IMR-90 (cell line): ENCODE results near the gene GRID1. TPM values are rescaled to one million over a fixed set of nuclear protein-coding genes. Genes with fewer than 3 reads are reported as not detected.

Experiments
- ATAC-seq: fragments of 200-7000 bp; cut with Tn5 transposase; 2 replicates; pipeline ENCODE4 v1.9.1; 2020; ENCODE audit warnings: low read depth, mild to moderate bottlenecking, moderate library complexity
- BruUV-seq: library from RNA; stranded (reverse); fragments of 400-500 nt; replicated peaks from 2 replicates; lab custom pipeline; 2021; lab: Mats Ljungman, UMichigan
- CTCF ChIA-PET: fragments of 300-600 bp; formaldehyde crosslinking; extraction: SDS; loops from one replicate; lab custom pipeline; 2021; ENCODE audit warnings: antibody characterized with exemption; lab: Yijun Ruan, JAX
- POLR2A ChIA-PET: fragments of 300-600 bp; sonication (Branson Sonifier 250); formaldehyde crosslinking; loops from one replicate; lab custom pipeline; 2022; ENCODE audit warnings: antibody characterized with exemption; ENCODE audit not compliant: unreplicated experiment; lab: Charles Lee
- DNase-seq: peaks from one replicate; pipeline ENCODE4 v3.0.0; 2013
- H2AFZ ChIP-seq: replicated peaks from 2 replicates; pipeline ENCODE3; 2013; ENCODE audit warnings: low read length, mild to moderate bottlenecking; ENCODE audit not compliant: poor library complexity
- H2AK5ac ChIP-seq: 2 replicates; pipeline ENCODE4 v1.6.1; 2013; ENCODE audit warnings: low read depth, low read length, inconsistent platforms
- H2AK9ac ChIP-seq: replicated peaks from 2 replicates; pipeline ENCODE3; 2013; ENCODE audit warnings: mild to moderate bottlenecking, low read depth, low read length, moderate library complexity; ENCODE audit not compliant: poor library complexity
- H2BK120ac ChIP-seq: 2 replicates; pipeline ENCODE4 v1.6.1; 2013; ENCODE audit warnings: low read depth, low read length, inconsistent platforms
- H2BK15ac ChIP-seq: 3 replicates; pipeline ENCODE4 v1.6.1; 2013; ENCODE audit warnings: low read depth, low read length, inconsistent platforms
- H2BK20ac ChIP-seq: 2 replicates; pipeline ENCODE4 v1.6.1; 2013; ENCODE audit warnings: low read depth, mild to moderate bottlenecking, inconsistent platforms, low read length, moderate library complexity
- H2BK5ac ChIP-seq: 2 replicates; pipeline ENCODE4 v1.6.1; 2013; ENCODE audit warnings: mild to moderate bottlenecking, low read depth, low read length, inconsistent platforms; ENCODE audit not compliant: poor library complexity, severe bottlenecking
- H3K14ac ChIP-seq: replicated peaks from 2 replicates; pipeline ENCODE4 v1.6.1; 2013; ENCODE audit warnings: low read depth, low read length, inconsistent platforms
- H3K18ac ChIP-seq: 2 replicates; pipeline ENCODE4 v1.6.1; 2013; ENCODE audit warnings: low read depth, low read length, control low read depth
- H3K23ac ChIP-seq: 2 replicates; pipeline ENCODE4 v1.6.1; 2013; ENCODE audit warnings: low read depth, low read length, inconsistent platforms
- H3K27ac ChIP-seq: 2 replicates; pipeline ENCODE4 v1.5.1; 2013; ENCODE audit warnings: mild to moderate bottlenecking, control low read depth, low read length; ENCODE audit not compliant: insufficient read depth
- H3K27me3 ChIP-seq: 2 replicates; pipeline ENCODE4 v1.6.1; 2013; ENCODE audit warnings: low read length; ENCODE audit not compliant: control insufficient read depth, insufficient read depth
- H3K36me3 ChIP-seq: 2 replicates; pipeline ENCODE4 v1.6.1; 2013; ENCODE audit warnings: low read length, mixed read lengths; ENCODE audit not compliant: control insufficient read depth, insufficient read depth
- H3K4ac ChIP-seq: 2 replicates; pipeline ENCODE4 v1.6.1; 2013; ENCODE audit warnings: low read depth, low read length, inconsistent platforms
- H3K4me1 ChIP-seq: 2 replicates; pipeline ENCODE4 v1.6.1; 2013; ENCODE audit warnings: low read length, mixed read lengths; ENCODE audit not compliant: control insufficient read depth, insufficient read depth
- H3K4me2 ChIP-seq: 2 replicates; pipeline ENCODE4 v1.6.1; 2013; ENCODE audit warnings: low read depth, mild to moderate bottlenecking, control low read depth, low read length, moderate library complexity
- H3K4me3 ChIP-seq: 2 replicates; pipeline ENCODE4 v1.5.1; 2013; ENCODE audit warnings: low read depth, mild to moderate bottlenecking, control low read depth, low read length, moderate library complexity; ENCODE audit not compliant: insufficient read depth
- H3K56ac ChIP-seq: 2 replicates; pipeline ENCODE4 v1.6.1; 2013; ENCODE audit warnings: low read length, inconsistent platforms; ENCODE audit not compliant: insufficient read depth; ENCODE audit errors: extremely low read depth
- H3K79me1 ChIP-seq, 2 experiments: 2 replicates each; pipeline ENCODE4 v1.6.1; 2013; ENCODE audit warnings: low read length in 2 of 2, inconsistent platforms in 1 of 2, low read depth in 1 of 2
- H3K9ac ChIP-seq: 2 replicates; pipeline ENCODE4 v1.6.1; 2013; ENCODE audit warnings: low read depth, low read length, control low read depth
- H3K9me1 ChIP-seq: 2 replicates; pipeline ENCODE4 v1.6.1; 2013; ENCODE audit warnings: low read length, inconsistent platforms; ENCODE audit not compliant: insufficient read depth
- H3K9me3 ChIP-seq: 2 replicates; pipeline ENCODE4 v1.6.1; 2013; ENCODE audit warnings: low read length; ENCODE audit not compliant: control insufficient read depth, insufficient read depth
- H4K20me1 ChIP-seq: 2 replicates; pipeline ENCODE4 v1.6.1; 2013; ENCODE audit warnings: low read length, inconsistent platforms; ENCODE audit not compliant: insufficient read depth
- H4K5ac ChIP-seq: 2 replicates; pipeline ENCODE4 v1.6.1; 2013; ENCODE audit warnings: mild to moderate bottlenecking, low read depth, low read length, control low read depth
- H4K8ac ChIP-seq, 2 experiments: 2 replicates each; pipeline ENCODE4 v1.6.1; 2013; ENCODE audit warnings: low read depth in 2 of 2, low read length in 2 of 2, control low read depth in 1 of 2, inconsistent platforms in 1 of 2
- H4K91ac ChIP-seq: 2 replicates; pipeline ENCODE4 v1.6.1; 2013; ENCODE audit warnings: low read depth, low read length, inconsistent platforms; ENCODE audit not compliant: insufficient read depth
- BHLHE40 ChIP-seq: fragments of 150-350 bp; IDR thresholded peaks from 2 replicates; pipeline ENCODE4 v1.6.1; 2016; ENCODE audit warnings: mild to moderate bottlenecking, low read depth, low read length
- CEBPB ChIP-seq: IDR thresholded peaks from 2 replicates; pipeline ENCODE4 v1.6.1; 2012; ENCODE audit warnings: low read depth, low read length, improper control_type of control experiment
- CHD1 ChIP-seq: IDR thresholded peaks from 2 replicates; pipeline ENCODE4 v1.6.1; 2012; ENCODE audit warnings: low read depth, low read length, improper control_type of control experiment
- CTCF ChIP-seq: conservative IDR thresholded peaks from 2 replicates; pipeline ENCODE4 v1.5.1; 2012; ENCODE audit warnings: mild to moderate bottlenecking, low read depth, low read length, improper control_type of control experiment
- MAFK ChIP-seq: IDR thresholded peaks from 2 replicates; pipeline ENCODE4 v1.6.1; 2012; ENCODE audit warnings: low read depth, low read length, improper control_type of control experiment
- MAZ ChIP-seq: IDR thresholded peaks from 2 replicates; pipeline ENCODE4 v1.6.1; 2012; ENCODE audit warnings: low read depth, mild to moderate bottlenecking, low read length, improper control_type of control experiment, moderate library complexity, borderline replicate concordance
- MXI1 ChIP-seq: IDR thresholded peaks from 2 replicates; pipeline ENCODE4 v1.6.1; 2012; ENCODE audit warnings: low read depth, mild to moderate bottlenecking, low read length, moderate library complexity, borderline replicate concordance
- NFE2L2 ChIP-seq: fragments of 150-350 bp; IDR thresholded peaks from 2 replicates; pipeline ENCODE4 v1.6.1; 2016; ENCODE audit warnings: low read depth, mild to moderate bottlenecking, low read length
- POLR2A ChIP-seq: IDR thresholded peaks from 2 replicates; pipeline ENCODE4 v1.6.1; 2012; ENCODE audit warnings: mild to moderate bottlenecking, low read depth, low read length
- RAD21 ChIP-seq: IDR thresholded peaks from 2 replicates; pipeline ENCODE4 v1.6.1; 2012; ENCODE audit warnings: low read length, improper control_type of control experiment
- RCOR1 ChIP-seq: IDR thresholded peaks from 2 replicates; pipeline ENCODE4 v1.6.1; 2012; ENCODE audit warnings: mild to moderate bottlenecking, low read length, improper control_type of control experiment; ENCODE audit not compliant: insufficient replicate concordance
- RFX5 ChIP-seq: IDR thresholded peaks from 2 replicates; pipeline ENCODE4 v1.8.0; 2012; ENCODE audit warnings: low read depth, mild to moderate bottlenecking, low read length, moderate library complexity
- SMC3 ChIP-seq: fragments of 150-350 bp; IDR thresholded peaks from 2 replicates; pipeline ENCODE4 v1.6.1; 2016; ENCODE audit warnings: low read depth, mild to moderate bottlenecking, antibody characterized with exemption, low read length, moderate library complexity
- WGBS, 2 experiments: methylation state at CpG; one replicate each; pipeline versions ENCODE4 v1.1.5 to v1.1.7; 2013; ENCODE audit warnings: missing lambda C conversion rate in 2 of 2; ENCODE audit not compliant: insufficient read length in 1 of 2; ENCODE audit errors: extremely low coverage in 2 of 2; 5-methylcytosine and 5-hydroxymethylcytosine counted together
- dilution Hi-C: fragments of 300-500 bp; cut with HindIII; formaldehyde crosslinking; loops from one replicate; pipeline ENCODE4 v1.14.3; 2018; ENCODE audit warnings: low sequenced_read_pairs; ENCODE audit not compliant: unreplicated experiment
- in situ Hi-C: fragments of 300-500 bp; cut with MboI; formaldehyde crosslinking; loops from 3 replicates; pipeline ENCODE4 v1.14.3; 2019; ENCODE audit warnings: low sequenced_read_pairs, inconsistent platforms, mixed read lengths
- intact Hi-C: fragments of 100-400 bp; cut with micrococcal nuclease; formaldehyde crosslinking; loops from 2 replicates; pipeline ENCODE4 v1.10.0; 2022
- polyA plus RNA-seq, 3 experiments: library from polyadenylated mRNA; depleted of rRNA; stranded (reverse); fragments of >200 nt; gene quantifications; 2 replicates each; pipeline ENCODE4 v1.2.3, GENCODE V29; 2012; ENCODE audit warnings: low replicate concordance in 1 of 3
- total RNA-seq: library from RNA; depleted of rRNA; stranded (reverse); fragments of >200 nt; gene quantifications from 2 replicates; pipeline ENCODE4 v1.2.3, GENCODE V29; 2012

Gene GRID1
- total and polyA plus RNA-seq, 2 of the 4 experiments (the other 2 are of a cell fraction): not detected

DNA sequence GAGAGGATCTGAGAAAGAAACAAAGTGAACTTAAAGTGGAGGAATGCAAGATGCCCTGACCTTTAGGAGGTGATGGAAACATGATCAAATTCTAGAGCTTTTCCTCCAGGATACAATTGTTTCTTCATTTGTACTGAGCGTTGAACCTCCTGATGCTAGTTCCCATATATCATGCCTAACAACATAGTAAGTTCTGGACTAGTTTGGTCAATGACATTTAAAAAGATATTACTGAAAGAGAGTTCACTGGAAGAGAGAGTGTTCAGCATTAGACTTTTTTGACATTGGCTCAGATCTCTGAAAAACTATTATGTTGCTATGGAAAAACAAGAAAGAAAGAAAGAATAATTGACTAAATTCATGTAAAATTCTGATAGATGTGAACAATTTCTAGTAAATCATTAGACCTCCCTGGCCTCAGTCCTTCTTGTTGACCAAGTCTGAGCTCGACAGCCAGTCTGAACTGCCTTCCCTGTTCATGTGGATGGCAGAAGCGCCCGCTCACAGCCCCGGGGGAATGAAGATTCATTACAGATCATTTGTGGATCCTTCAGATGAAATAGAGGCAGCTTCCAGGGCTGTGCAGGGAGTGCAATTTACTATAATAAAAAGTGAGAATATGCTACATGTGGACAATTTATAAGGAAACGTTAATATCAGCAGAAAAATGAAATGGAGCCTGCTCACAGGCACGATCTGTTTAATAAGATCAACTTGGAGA, 442.1 kb downstream of the GRID1 start:
- H3K9ac ChIP-seq: no peak overlapping the region
- ChIA-PET POLR2A (no interaction called here), CTCF (no interaction called here)
- H2BK15ac ChIP-seq: no peak overlapping the region
- no peak overlapping the region for H3K4me2 ChIP-seq
- no peak overlapping the region for H3K27ac ChIP-seq
- in situ Hi-C loops (no loop called here), intact Hi-C loops (no loop called here), dilution Hi-C loops (no loop called here)
- no peak overlapping the region for H4K91ac ChIP-seq
- H3K4me1 ChIP-seq: no peaks in the 10 kb centered on the region
- no TSS peak for BruUV-seq
- no peaks in the 10 kb centered on the region for H3K36me3 ChIP-seq
- no peak overlapping the region for H4K5ac ChIP-seq
- WGBS, 2 experiments: no CpG with 5 or more reads among the region's 7 CpGs
- ATAC-seq: no peak
- no peak for DNase-seq
- no peak overlapping the region for H2AK9ac ChIP-seq
- no peak overlapping the region for H2AFZ ChIP-seq
- TF ChIP-seq NFE2L2 (no peak), SMC3 (no peak), RCOR1 (no peak), CEBPB (no peak), BHLHE40 (no peak), RAD21 (no peak), MAZ (no peak), RFX5 (no peak), MXI1 (no peak), CTCF (no peak), POLR2A (no peak), MAFK (no peak), CHD1 (no peak)
- no peaks in the 10 kb centered on the region for H3K27me3 ChIP-seq
- H2BK5ac ChIP-seq: no peak overlapping the region
- H4K8ac ChIP-seq: no peak overlapping the region
- H2BK120ac ChIP-seq: no peak overlapping the region
- no peaks in the 10 kb centered on the region for H3K9me1 ChIP-seq
- no peaks in the 10 kb centered on the region for H4K20me1 ChIP-seq
- H3K23ac ChIP-seq: no peak overlapping the region
- no peaks in the 10 kb centered on the region for H3K79me1 ChIP-seq
- no peak overlapping the region for H2AK5ac ChIP-seq
- peaks cover 23% of the 10 kb centered on the region for H3K9me3 ChIP-seq
- no peak overlapping the region for H3K56ac ChIP-seq
- no peak overlapping the region for H3K4me3 ChIP-seq
- no peak overlapping the region for H3K18ac ChIP-seq
- H3K4ac ChIP-seq: no peak overlapping the region
- H3K14ac ChIP-seq: no peak overlapping the region
- H2BK20ac ChIP-seq: no peak overlapping the region
